ENCODE measurements around the gene RPL21.

GRCh38 chr13:27302643-27303262 is 51.4 kb downstream of the RPL21 start:
- TF ChIP-seq EZH2 (IDR thresholded peaks at IDR 0.05; ENCODE audit: borderline replicate concordance, low read depth, low read length, poor library complexity, severe bottlenecking) (no peak), CTCF (conservative IDR thresholded peaks at IDR 0.05; ENCODE audit: low read depth, low read length) (no peak)

Measured in A673 (cell line).